Measurements from ENCODE around the gene RANBP3.
"Not testable (repeated sequence)": the region's sequence is repeated elsewhere in the genome, so short reads cannot be mapped to it uniquely, and the experiment has no call there.

Gene RANBP3

DNA sequence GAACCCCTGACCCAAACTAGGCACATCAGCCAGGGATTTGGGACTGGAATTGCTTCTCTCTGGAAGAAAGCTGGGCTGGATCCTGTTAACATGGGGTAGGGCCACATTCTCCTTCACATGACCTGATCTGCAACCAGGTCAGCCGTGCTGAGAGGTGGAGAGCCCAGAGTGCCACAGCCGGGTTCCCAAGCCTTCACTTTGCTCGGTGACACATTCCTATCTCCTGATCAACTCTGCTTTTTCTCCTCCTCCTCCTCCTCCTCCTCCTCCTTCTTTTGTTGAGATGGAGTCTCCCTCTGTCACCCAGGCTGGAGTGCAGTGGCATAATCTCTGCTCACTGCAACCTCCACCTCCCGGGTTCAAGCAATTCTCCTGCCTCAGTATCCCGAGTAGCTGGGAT lies 7.9 kb upstream of the RANBP3 start:
- DNase-seq (ENCODE audit: low spot score): not testable (repeated sequence)

- peak; percentile 46 for DNase-seq (ENCODE audit: low spot score)
Observed at GRCh38 chr19:5985098-5985783, 7.3 kb upstream of the RANBP3 start.

DNA sequence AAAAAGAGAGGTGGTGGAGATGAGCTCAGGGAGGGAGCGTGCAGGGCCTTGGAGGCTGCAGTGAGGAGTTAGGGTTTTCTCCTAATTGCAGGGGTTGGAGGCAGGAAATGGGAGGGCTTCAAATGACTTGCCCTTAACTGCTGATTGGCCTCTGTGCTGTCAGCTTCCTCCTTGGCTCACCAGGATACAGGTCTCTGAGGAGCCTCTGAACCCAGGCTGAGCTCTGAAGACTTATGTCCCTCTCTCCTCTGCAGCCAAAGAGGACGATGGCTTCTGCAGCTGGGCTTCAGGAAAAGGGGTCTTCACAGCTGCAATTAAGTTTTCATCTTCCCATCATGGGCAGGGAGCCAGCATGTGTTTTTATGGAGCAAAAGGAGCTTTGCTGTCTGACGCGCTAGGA lies 6.7 kb upstream of the RANBP3 start:
- DNase-seq (ENCODE audit: low spot score): no peak

GRCh38 chr19:5983367-5983955 lies 5.5 kb upstream of the RANBP3 start:
- DNase-seq (ENCODE audit: low spot score): peak; percentile 31

GRCh38 chr19:5978606-5979552 lies 939 bp upstream of the RANBP3 start:
- DNase-seq (ENCODE audit: low spot score): no peak

- DNase-seq (ENCODE audit: low spot score): no peak
Observed at GRCh38 chr19:5977222-5977784, 637 bp downstream of the RANBP3 start.

DNA sequence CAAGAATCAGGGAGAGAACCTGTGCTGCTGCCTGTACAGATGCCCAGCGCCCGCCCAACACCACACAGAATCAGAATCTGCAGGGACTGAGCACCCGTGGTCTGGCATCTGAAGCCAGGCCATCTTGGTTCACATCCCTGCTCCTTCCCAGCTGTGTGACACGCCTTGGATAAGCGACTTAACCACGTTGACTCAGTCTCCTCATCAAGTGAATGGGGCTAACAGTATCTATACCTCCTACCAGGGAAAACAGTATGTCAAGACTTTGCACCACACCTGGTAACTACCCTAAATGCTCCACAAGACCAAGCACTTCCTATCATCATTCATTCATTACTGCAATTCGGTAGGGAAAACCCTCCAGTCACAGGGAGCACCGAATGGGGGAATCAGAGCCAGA lies 1.2 kb downstream of the RANBP3 start:
- DNase-seq (ENCODE audit: low spot score): no peak

- DNase-seq (ENCODE audit: low spot score): no peak
Observed at GRCh38 chr19:5975388-5975728, 2.6 kb downstream of the RANBP3 start.

GRCh38 chr19:5974721-5975387 lies 3.1 kb downstream of the RANBP3 start:
- no peak for DNase-seq (ENCODE audit: low spot score)

- no peak for DNase-seq (ENCODE audit: low spot score)
Observed at GRCh38 chr19:5973867-5974635, 3.9 kb downstream of the RANBP3 start.

GRCh38 chr19:5973376-5973775 lies 4.6 kb downstream of the RANBP3 start:
- DNase-seq (ENCODE audit: low spot score): no peak

DNA sequence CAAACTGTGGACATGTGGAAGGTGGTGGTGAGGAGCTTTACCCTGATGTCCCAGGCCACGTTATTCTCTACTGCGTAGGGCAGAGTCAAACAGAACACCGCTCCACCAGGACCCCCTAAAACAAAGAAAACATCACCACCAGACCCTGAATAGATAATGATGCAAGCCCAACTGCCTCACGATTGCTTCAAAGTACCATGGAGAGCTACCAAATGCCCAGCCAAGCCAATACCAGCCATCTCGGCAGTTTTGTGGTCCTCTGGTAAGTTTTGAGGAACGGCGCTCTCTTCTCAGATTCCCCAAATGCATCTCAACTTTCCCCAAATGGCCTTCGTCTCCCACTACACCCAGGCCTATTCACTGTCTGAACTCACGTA lies 5.6 kb downstream of the RANBP3 start:
- no peak for DNase-seq (ENCODE audit: low spot score)

- DNase-seq (ENCODE audit: low spot score): no peak
Observed at GRCh38 chr19:5971714-5972354, 6.1 kb downstream of the RANBP3 start.

- no peak for DNase-seq (ENCODE audit: low spot score)
Observed at GRCh38 chr19:5969476-5969875, 8.5 kb downstream of the RANBP3 start.

- no peak for DNase-seq (ENCODE audit: low spot score)
Observed at GRCh38 chr19:5968431-5969373, 9.2 kb downstream of the RANBP3 start.

DNA sequence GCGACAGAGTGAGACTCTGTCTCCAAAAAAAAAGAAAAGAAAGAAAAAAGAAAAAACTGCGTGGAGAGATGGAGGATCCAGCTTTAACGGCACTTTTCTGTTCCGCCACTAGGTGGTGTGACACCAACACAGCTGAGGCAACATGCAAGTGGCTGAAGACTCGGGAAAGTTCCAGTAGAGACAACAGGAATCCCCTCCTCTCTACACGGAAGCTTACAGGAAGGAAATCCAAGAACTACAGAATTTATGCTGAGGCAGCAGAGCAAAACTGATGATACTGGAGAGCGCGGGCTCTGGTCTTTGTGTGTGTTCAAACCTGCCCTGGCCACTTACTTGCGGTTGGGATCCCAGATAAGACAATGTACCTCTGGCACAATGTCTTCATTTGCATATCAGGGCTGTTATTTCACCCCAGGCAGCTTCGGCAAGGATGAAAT lies 9.9 kb downstream of the RANBP3 start:
- DNase-seq (ENCODE audit: low spot score): peak; percentile 85

GRCh38 chr19:5967571-5967970 lies 10.4 kb downstream of the RANBP3 start:
- no peak for DNase-seq (ENCODE audit: low spot score)

DNA sequence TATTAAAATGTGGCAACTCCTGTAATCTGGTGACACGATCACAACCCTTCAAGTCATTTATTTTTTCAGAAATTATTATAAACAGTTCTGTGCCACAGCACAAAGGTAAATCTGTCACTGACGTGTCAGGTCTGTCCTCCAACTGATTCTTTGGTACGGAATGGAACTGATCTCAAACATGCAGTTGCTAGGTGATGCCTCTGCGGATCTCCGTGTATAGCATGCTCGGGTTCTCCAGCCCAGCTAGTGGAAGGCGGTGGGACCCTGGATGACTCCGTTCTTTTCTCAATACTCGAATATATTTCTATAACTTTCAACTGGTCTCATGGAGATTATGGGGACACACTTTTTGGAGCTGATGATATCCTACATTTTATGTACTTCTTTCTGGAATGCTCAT lies 11.0 kb downstream of the RANBP3 start:
- no peak for DNase-seq (ENCODE audit: low spot score)

- peak; percentile 49 for DNase-seq (ENCODE audit: low spot score)
Observed at GRCh38 chr19:5966215-5966614, 11.7 kb downstream of the RANBP3 start.

Measured in AG08395 (cell line).